ENCODE measurements around the gene PLEKHA1.
A peak's percentile ranks its signal among the peaks of the same experiment; 100 is the strongest.

PLEKHA1 gene

DNA sequence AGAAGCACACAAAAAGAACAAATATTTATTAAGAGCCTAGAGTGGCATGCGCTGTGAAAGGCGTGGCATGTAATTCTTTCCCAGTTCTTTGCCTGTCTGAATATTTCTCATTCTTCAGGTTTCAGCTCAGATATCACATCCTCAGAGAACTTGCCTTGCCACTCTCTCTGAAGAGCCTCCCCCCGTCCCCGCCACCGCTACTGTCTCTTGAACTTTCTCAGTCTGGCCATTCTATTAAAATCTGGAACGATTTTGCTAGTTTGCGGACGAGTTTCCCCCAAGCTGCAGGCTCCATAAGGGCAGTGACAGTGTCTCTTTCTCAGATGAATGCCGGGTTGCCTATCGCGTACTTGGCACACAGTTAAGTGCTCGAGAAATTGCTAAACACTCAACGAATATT is 787 bp upstream of the PLEKHA1 start:
- Histone ChIP-seq H3K9me3 (no peaks in the 10 kb centered on the region), H3K4me1 (peaks cover 0 to 42% (median 9%) of the 10 kb centered on the region in 4 donors), H3K4me3 (peak overlapping the region; percentile 95 to 99), H3K27ac (peak overlapping the region; percentile 94 to 98), H3K27me3 (no peaks in the 10 kb centered on the region), H3K36me3 (no peaks in the 10 kb centered on the region)
- no peak for DNase-seq
- TF ChIP-seq, protein P1, sequence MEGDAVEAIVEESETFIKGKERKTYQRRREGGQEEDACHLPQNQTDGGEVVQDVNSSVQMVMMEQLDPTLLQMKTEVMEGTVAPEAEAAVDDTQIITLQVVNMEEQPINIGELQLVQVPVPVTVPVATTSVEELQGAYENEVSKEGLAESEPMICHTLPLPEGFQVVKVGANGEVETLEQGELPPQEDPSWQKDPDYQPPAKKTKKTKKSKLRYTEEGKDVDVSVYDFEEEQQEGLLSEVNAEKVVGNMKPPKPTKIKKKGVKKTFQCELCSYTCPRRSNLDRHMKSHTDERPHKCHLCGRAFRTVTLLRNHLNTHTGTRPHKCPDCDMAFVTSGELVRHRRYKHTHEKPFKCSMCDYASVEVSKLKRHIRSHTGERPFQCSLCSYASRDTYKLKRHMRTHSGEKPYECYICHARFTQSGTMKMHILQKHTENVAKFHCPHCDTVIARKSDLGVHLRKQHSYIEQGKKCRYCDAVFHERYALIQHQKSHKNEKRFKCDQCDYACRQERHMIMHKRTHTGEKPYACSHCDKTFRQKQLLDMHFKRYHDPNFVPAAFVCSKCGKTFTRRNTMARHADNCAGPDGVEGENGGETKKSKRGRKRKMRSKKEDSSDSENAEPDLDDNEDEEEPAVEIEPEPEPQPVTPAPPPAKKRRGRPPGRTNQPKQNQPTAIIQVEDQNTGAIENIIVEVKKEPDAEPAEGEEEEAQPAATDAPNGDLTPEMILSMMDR (IDR thresholded peaks at IDR 0.05), result no peak
- intact Hi-C loops (cut with DNase I; ENCODE audit: low total_unique reads), result loop anchor here (10.0 kb wide), 2 partner anchors 61 to 239 kb away; no protein-coding TSS in a partner anchor

DNA sequence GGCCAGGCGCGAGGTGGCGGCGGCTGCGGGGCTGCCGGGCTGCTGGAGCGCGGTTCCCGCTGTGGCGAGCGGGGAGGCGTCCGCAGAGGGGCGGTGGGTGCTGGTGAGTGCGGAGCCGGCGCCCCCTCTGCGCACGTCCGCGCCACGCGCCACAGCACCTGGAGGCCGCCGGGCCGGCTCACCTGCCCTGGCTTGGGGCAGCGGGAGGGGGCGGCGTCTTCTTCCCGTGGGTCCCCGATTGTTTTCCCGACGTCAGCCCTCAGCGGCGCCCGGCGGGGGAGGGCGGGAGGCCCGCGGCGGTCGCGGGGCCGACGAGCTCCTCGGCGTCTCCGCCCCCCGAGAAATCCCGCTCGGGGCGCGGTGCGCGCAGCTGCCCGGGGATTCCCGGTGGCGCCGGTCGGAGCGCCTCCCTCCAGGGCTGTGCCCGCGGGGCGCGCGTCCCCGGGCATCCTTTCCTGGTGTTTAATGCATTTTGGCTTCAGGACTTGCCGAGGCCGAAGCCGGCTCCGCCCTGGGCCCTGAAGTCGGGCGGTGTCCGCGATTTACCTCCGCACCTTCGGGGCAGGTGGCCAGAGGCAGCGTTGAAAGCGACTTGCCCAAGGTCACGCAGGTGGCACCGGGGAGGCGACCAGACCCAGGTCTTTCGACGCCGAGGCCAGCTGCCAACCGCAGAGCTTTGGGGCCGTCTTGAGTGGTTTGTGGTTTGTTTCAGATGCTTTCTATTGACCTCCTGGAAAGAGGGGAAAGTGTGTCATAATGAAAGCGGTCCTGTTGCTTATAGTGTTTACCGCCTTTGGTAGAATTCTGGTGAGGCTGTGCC is 561 bp downstream of the PLEKHA1 start:
- intact Hi-C loops (cut with DNase I; ENCODE audit: low total_unique reads), result loop anchor here (10.0 kb wide), 2 partner anchors 60 to 240 kb away; no protein-coding TSS in a partner anchor
- Histone ChIP-seq H3K9me3 (no peaks in the 10 kb centered on the region), H3K4me1 (peaks cover 0 to 42% (median 9%) of the 10 kb centered on the region in 4 donors)

DNA sequence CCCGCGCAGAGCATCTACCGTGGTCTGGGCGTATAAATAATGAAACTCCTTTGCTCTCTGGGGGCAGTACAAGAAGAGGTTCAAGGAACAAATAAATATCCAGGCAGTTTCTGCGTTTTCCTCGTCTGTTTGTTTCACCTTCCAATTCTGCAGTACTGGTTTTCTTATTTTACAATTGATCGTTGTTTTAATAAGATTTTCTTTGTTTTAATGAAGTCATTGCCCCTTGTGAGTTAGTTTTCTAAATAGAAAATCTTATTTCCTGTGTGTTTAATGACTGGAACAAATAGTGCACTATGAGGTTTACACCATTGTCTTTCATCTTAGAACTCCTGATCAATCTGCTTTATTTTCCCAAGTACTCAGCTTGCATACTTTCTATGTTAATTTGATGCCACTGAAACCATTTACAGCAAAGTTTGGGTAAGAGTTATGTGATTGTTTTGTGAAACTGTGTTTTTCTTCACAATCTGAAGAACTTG is 1.2 kb downstream of the PLEKHA1 start:
- Histone ChIP-seq H3K36me3 (no peaks in the 10 kb centered on the region), H3K27me3 (no peaks in the 10 kb centered on the region), H3K4me1 (peaks cover 0 to 42% (median 9%) of the 10 kb centered on the region in 4 donors), H3K9me3 (no peaks in the 10 kb centered on the region), H3K4me3 (peak overlapping the region; percentile 95 to 99), H3K27ac (peak overlapping the region; percentile 94 to 98)
- TF ChIP-seq, protein P1 (IDR thresholded peaks at IDR 0.05), result no peak
- DNase-seq, result no peak
- intact Hi-C loops (cut with DNase I; ENCODE audit: low total_unique reads), result loop anchor here (10.0 kb wide), 2 partner anchors 59 to 241 kb away; no protein-coding TSS in a partner anchor

More for the DNA sequence above, 561 bp downstream of the PLEKHA1 start:
- H3K4me3 ChIP-seq, result peak overlapping the region; percentile 95 to 99
- peak; percentile 50 to 80 for DNase-seq
- peak overlapping the region; percentile 94 to 98 for H3K27ac ChIP-seq
- no peaks in the 10 kb centered on the region for H3K27me3 ChIP-seq
- H3K36me3 ChIP-seq, result no peaks in the 10 kb centered on the region
- TF ChIP-seq, protein P1 (IDR thresholded peaks at IDR 0.05), result no peak

DNA sequence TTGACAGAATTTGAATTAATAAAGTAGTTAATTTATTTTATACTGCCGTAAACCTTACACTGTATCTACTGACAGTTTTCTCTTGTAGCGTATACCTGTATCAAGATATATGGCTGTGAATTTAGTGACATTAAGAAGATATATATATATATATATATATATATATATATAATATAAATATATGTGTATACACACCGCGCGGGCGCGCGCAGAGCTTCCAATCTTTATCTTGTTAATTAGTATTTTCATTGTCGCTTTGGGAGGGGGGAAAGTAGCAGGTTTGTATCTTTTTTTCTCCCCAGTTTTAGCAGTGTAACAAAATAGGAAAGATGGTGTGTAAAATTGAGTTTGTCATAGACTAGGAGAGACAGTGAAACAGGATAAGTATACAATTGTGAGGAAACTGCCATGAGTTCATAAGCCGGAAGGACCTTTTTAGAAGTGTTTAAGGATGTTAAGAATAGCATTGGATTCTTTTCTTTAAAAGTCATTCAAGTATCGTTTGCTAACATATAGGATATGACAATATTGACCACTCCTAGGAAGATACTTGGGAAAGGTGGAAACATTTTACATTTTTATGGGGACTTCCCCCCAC is 2.0 kb downstream of the PLEKHA1 start:
- peaks cover 0 to 40% (median 8%) of the 10 kb centered on the region in 4 donors for H3K4me1 ChIP-seq
- no peaks in the 10 kb centered on the region for H3K9me3 ChIP-seq
- TF ChIP-seq, protein P1 (IDR thresholded peaks at IDR 0.05), result no peak
- H3K4me3 ChIP-seq, result peak overlapping the region in 1 of 2 donors; percentile 99
- H3K27me3 ChIP-seq, result no peaks in the 10 kb centered on the region
- intact Hi-C loops (cut with DNase I; ENCODE audit: low total_unique reads), result loop anchor here (10.0 kb wide), 2 partner anchors 58 to 242 kb away; no protein-coding TSS in a partner anchor
- no peaks in the 10 kb centered on the region for H3K36me3 ChIP-seq
- H3K27ac ChIP-seq, result no peak overlapping the region
- no peak for DNase-seq

DNA sequence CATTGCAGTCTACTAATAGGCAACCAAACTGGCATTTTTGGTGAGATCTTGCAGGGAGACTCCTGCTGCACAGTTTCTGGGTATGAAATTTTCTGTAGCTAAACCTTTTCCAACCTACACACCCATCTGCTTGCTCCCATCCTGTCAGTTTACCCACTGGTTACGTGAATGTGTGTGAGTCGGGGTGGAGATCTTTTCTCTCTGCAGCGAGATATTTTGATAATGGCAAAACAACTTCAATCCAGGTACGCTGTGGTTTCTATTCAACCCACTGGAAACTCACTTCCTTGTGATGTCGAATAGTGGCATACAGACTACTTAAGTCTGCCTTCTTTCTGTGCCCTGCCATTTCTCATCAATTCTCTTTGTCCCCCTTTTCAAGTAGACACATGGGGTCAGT is 4.5 kb downstream of the PLEKHA1 start:
- TF ChIP-seq, protein P1 (IDR thresholded peaks at IDR 0.05), result no peak
- Histone ChIP-seq H3K9me3 (no peaks in the 10 kb centered on the region), H3K27me3 (no peaks in the 10 kb centered on the region), H3K4me3 (no peak overlapping the region), H3K36me3 (no peaks in the 10 kb centered on the region), H3K27ac (no peak overlapping the region), H3K4me1 (peaks cover 0 to 16% (median under 1%) of the 10 kb centered on the region in 4 donors)
- DNase-seq, result no peak
- intact Hi-C loops (cut with DNase I; ENCODE audit: low total_unique reads), result loop anchor here (10.0 kb wide), 2 partner anchors 56 to 244 kb away; no protein-coding TSS in a partner anchor
